Measurements from ENCODE around the gene SLC37A1.

The SLC37A1 gene

DNA sequence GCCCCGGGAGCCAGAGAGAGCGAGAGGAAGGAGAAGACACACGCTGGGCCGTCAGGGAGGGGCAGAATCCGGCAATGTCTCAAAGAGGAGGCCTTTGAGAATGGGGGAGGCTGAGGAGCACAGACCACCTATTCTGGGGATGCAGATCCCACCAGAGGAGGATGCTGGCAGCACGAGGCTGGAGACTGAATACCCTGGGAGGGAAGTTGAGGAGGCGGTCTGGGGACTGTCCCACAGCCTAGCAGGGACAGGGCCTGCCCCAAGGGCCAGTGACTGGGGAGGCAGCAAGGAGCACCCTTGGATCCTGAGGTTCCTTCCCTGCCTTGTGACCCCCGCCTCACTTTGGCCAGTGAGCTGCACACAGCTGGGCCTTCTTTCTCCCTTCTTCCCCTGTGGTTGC is 49.2 kb downstream of the SLC37A1 start:
- DNase-seq (ENCODE audit: low read depth): no peak

DNA sequence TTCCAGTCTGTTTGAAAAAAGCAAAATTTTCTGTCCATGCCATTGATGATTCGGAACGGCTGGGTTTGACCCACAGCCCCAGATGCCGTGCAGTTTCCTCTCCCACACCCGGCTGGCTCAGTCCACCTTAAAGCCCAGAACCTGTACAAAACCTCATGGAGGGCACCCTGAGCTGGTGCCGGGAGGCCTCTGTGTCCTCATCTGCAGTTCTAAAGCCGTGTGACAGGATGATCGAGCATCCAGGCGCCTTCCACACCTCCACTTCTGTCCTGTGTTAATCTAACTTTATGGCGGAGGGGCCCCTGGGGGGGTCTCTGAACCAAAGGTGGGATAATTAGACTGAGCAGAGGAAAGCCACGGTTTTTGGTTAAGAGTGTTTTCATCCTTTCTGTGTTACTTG is 49.6 kb downstream of the SLC37A1 start:
- DNase-seq (ENCODE audit: low read depth): no peak

DNA sequence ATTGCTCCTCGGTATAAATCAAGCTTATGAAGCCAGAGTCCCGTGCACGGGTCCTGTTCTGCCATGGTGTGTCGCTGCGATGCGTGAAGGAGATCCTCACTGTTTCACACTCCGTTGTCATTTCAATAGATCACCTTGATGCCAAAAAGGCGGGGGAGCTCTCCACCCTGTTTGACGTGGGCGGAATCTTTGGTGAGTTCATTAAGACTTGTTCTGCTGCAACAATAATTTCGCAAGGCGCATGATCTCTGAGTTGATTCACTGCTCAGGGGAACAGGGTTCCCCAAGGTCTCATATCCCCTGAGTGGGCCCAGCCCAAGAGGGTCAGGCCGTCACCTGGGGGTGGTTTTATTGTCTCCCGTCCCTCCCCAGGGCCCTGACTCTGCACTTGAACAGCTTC is 50.0 kb downstream of the SLC37A1 start:
- no peak for DNase-seq (ENCODE audit: low read depth)

DNA sequence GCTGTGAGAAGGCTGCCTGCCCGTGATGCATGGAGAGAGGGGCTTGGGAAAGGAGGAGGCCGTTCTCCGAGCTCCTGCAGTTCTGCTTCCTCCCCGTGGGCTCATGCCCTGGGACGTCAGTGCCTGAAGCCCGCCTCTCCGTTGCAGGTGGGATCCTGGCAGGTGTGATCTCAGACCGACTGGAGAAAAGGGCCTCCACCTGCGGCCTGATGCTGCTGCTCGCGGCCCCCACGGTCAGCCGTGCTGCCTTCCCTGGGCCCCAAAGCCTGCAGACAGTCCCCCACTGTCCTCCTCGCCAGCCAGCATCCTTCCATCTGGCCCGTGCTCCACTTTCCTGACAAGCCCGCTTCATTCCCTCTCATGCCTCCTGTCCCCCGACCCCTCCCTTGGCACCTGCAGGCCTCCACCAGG is 50.9 kb downstream of the SLC37A1 start:
- no peak for DNase-seq (ENCODE audit: low read depth)

DNA sequence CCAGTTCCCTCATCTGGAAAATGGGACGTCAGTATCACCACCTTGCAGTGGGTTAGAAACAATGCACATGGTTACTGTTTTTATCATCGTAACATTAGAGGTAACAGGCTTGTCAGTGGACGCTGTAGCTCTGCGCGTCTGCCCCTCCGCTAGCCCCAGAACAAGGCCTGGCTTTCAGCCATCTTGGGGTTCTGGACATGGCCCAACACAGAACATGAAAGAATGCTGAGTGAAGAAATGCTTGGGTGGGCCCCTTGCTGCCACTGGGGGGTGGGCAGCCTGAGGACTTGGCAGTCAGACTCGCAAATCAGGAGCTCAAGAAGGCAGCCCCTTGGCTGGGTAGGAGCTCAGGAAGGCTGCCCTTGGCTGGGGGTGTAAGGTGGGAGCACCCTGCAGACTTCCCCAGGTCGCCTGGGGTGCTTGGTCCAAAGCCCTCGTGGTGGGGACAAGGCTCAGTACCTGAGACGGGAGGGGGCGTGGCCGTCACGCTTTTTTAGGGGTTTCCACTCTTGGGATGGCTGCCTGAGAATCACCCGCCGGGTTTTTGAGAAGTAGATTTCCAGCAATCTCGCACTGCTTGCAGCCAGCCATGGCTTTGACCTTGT is 51.7 kb downstream of the SLC37A1 start:
- DNase-seq (ENCODE audit: low read depth): no peak

DNA sequence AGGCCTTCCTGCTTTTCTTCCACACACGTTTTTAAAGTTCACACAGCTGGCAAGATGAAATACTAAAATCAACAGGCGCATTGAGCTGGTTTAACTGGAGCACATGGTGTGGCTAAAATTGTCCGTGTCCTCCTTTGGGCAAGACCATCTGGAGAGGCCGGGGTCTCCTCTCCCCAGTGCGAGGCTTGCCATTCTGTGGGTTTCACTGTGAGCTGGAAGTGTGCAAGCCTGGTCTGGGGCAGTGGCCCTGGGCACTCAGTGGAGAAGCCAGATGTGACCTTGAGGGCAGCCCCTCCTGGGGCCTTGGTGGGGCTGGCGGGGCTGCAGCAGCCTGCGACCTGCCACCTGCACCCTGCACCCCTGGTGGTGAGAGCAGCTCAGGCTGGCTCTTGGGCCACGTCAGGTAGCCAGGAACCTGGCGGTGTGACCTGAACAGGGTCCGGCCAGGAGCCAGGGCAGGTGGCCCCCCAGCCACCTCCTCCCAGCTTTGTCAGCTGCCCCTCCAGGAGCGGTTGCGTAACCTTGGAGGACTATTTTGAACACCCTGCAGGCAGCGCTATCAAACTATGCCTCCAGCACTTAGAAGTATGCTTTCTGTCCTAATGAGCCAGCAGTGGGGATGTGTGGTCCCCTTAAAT is 52.4 kb downstream of the SLC37A1 start:
- DNase-seq (ENCODE audit: low read depth): no peak

DNA sequence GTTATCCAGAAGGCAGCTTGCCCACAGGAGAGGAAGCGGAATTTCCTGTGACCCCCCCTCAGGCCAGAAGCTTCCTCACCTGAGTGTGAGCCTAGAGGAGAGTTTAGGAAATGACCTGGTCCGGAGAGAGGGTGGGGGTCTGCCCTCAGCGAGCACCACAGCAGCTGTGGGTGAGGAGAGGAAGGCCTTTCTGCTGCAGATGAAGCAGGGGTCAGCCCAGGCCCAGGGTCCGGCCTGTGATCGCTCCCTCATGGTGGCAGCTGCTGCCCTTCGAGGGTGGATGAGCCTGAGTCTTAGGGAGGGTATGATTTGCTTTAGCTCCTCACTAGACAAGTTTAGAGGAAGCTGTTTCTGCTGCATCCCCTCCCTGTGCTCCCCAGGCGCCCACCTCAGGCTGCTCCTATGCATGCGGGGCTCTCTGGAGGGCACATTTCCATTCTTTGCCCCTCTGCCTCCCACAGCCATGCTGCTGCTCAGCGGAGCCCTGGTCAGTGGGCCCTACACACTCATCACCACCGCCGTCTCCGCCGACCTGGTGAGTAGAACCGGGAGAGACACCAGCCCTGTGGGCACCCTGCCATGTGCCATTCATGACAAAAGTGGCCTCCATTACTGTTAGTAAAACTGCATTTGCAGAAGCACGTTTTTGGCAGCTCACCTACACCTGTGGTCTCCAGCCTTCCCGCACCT is 53.0 kb downstream of the SLC37A1 start:
- DNase-seq (ENCODE audit: low read depth): no peak

DNA sequence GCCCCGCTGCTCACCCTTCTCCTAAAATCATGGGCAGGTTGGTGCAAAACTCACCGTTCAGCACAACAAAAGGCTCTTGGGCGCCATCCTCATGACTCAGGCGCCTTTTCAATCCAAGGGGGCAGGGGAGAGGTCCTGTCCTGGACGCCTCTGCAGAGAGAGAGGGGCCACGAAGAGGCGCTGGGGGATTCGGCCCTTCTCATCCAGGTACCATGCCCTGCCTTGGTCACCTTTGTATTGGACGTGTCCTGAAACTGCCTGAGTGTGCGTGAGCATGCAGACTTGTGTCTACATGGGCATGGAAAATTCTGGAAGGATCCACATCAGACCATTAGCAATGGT is 53.5 kb downstream of the SLC37A1 start:
- DNase-seq (ENCODE audit: low read depth): no peak

DNA sequence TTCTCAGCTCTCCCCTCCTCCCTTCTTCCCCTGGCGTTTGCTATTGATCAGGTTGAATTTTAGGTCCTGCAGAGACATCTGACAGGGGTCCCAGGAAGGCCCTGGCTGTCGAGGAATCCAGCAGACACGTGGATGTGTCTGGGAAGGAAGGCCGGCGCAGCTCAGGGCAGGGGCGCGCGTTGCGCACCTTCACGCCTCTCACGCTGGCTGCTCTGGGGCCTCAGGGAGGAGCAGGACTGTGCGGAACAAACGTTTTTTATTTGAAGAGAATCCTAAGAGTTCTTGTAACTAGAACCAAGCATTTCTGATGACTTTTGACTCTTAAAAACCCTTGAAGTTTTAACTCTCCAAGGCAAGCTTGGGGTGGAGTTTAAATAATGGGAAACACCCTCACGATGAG is 54.2 kb downstream of the SLC37A1 start:
- no peak for DNase-seq (ENCODE audit: low read depth)

DNA sequence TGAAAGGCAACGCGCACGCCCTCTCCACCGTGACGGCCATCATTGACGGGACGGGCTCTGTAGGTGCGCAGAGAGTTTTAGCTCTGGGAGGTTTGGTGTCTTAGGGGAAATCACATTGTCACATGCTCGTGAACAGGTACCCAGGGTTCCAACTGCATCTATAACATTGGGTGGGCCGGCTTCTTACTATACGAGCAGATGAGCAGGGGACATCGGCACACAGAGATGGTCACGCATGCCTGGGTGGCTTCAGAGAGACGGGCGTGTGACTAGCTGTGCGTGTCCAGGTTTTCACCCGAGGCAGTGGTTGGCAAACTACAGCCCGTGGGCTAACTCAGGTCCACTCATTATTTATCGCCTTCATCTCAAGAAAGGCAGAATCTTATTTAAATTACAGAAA is 54.7 kb downstream of the SLC37A1 start:
- DNase-seq (ENCODE audit: low read depth): no peak

DNA sequence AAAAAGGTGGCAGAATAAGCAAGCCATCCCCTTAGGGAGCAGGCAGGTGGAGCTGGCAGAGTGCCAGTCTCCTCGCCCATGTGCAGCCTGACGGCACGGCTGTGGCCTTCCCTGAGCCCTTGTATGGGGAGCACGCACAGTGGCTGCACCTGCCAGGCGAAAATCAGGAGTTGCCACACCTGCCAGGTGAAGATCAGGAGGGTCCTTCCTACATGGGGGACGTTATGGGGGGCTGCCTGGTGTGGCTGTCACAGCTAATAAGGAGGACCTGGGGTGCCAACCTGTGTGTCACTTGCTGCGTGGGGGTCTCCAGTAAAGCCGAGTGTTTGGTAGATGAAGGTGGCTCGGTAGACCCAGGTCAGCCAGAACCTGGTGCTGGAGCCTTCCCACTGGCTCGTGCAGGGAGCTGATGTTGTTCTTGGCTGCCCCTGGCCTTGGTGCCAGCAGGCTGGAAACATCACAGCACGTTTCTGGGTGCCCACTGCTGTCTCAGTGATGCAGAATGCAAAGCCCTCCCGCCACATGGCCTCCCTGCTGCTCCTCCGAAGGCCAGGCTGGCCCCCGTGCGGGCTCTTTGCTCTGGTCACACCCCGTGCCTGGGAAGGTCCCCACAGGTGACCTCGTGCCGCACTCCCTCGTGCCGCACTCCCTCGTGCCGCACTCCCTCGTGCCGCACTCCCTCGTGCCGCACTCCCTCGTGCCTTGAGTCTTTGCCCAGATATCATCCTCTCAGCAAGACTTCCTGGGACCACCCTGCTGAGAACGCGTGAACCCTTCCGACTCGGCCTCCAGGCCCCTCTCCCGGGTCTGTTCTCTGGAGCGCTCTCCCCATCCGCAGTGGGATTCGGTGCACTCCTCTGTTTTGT is 55.4 kb downstream of the SLC37A1 start:
- DNase-seq (ENCODE audit: low read depth): no peak

DNA sequence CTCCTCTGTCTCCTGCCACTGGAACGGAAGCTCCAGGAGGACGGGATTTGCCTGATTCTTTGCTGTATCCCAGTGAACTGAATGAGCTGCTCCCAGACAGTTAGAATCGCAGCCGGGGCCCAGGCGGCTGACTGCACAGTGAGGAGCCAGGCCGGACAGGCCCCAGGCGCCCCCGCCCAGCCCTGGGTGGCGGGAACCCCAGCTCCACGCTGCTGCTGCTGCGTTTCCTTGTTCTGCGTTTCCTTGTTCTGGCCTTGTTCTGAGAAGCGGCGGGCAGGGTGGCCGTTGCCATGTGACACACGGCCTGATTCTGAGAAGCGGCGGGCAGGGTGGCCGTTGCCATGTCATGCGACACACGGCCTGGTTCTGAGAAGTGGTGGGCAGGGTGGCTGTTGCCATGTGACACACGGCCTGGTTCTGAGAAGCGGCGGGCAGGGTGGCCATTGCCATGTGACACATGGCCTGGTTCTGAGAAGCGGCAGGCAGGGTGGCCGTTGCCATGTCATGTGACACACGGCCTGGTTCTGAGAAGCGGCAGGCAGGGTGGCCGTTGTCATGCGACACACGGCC is 56.2 kb downstream of the SLC37A1 start:
- DNase-seq (ENCODE audit: low read depth): no peak

DNA sequence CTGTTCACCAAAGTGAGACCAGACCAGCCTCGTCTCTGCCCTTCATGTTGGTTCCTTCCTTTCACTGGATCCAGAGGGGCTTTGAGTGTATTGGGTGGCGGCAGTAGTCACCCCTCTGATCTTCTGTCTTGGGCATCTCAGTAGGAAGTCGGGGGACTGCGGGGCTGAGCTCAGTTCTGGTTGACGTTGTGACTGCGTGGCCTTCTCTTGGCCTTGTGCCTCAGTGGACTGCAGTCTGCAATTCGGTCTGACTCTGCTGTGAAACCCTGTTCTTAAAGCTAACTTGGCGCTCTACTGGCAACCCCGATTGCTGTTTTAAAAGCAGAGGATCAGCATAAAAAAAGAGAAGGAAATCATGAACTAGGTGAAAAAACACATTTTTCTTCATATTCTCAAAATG is 56.7 kb downstream of the SLC37A1 start:
- no peak for DNase-seq (ENCODE audit: low read depth)

DNA sequence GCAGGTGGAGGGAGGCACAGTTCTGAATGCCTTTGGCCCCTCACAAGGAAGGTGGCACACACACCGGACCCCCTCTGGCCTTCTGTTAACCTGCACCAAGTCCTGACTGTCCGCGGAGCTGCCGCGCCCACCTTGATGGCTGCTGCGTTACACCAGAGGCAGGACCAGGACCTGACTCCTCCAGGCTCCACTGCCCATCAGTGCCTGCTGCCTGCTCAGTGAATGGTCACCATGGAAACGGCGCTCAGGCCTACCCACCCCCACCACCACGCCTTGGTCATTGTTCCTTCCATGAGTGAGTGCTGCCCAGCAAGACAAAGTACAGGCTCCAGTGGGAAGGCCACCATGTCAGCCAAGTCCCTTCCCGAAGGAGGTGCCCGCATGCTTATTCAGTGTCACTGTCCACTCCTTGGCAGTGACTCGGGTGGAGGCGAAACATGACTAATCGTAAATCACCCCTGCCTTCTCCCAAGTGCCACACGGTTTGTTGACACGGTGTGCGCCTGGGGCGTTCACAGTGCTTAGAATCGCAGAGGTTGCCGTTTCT is 57.3 kb downstream of the SLC37A1 start:
- DNase-seq (ENCODE audit: low read depth): no peak

DNA sequence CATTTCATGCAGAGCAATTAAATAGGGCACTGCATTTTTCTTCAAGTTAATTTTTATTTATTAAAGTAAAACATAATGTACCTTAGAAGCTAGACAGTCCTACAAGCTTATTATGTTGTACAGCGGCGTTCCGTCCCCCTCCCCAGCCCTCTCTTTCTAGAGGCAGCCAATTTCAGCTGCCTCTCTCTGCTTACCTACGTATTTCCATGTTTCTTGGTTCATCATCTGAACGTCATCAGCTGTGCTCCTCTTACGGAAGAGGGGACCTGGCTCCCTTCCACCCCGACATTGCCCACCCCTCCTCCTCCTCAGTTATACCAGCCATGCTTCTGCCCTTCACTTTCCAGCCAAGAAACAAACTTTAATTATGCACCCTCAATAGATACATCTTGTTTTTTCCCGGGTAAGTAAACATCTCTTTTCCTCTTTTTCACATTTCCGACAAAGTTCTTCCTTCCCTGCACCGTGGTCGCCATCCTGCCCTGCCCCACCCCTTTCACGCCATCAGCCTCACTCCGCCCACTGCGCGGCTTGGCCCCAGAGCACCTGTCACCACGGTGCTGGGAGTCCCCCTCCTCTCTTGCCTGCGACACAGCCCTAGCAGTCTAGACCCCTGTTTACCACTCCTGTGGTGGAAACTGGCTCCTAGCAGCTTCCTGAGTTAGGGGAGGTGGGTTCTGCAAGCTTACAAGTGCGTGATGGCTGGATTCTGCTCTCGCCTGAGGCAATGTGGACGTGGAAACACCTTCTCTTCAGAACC is 57.9 kb downstream of the SLC37A1 start:
- no peak for DNase-seq (ENCODE audit: low read depth)

DNA sequence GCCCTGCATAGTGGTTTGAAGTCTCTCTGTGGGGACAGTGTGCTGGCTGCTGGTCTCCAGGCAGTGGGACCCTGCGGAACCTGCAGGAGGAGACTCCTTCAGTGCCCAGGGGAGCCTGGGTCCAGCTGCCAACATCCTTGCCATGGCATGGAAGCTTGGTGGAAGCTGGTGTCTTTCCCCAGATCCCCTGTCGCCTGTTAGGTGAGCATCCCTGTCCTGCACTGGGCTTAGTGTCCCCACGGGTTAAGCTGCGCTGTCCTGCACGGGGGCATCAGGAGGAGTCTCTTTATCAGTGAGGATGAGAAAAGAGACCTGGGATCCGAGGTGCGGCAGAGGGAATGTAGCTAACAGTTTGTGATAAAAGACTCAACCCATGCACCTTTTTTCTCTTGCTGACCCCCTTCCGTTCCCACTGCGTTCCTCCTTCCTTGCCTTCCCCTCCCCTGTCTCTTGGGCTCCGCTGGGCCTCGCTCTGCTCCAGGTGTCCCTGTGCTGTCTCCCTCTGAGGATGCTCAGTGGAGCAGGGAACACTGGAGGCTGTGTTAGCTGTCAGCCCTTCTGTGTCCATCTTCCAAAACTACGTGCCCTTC is 59.3 kb downstream of the SLC37A1 start:
- DNase-seq (ENCODE audit: low read depth): no peak

DNA sequence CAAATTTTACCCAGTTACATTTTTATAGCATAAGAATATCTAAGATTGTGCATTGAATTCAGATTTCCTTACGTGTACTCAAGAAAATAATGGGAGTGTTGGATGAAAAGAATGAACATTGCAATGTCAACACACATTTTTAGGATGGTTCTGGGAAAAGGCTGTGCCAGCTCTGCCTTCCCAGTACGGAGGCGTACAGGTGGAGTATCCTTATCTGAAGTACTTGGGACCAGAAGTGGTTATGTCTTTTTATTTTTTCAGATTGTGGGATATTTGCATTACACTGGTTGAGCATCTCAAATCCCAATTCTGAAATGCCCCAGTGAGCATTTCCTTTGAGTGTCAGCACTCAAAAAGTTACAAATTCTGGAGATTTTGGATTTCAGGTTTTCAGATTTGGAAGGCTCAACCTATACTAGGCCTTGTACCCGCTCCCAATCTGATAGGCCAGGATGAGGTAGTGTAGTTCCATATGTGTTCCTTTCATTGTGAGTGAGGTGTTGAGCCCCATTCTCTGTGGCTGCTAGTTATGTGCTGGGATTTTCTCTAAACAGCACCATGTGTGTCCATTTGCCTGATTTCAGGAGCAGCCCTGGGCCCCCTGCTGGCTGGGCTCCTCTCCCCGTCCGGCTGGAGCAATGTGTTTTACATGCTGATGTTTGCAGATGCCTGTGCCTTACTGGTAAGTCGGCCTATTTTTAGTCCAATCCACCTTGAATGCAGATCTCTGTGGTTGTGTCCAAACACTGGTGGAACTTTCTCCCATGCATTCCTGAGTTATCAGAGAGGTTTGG is 60.8 kb downstream of the SLC37A1 start:
- DNase-seq (ENCODE audit: low read depth): no peak

DNA sequence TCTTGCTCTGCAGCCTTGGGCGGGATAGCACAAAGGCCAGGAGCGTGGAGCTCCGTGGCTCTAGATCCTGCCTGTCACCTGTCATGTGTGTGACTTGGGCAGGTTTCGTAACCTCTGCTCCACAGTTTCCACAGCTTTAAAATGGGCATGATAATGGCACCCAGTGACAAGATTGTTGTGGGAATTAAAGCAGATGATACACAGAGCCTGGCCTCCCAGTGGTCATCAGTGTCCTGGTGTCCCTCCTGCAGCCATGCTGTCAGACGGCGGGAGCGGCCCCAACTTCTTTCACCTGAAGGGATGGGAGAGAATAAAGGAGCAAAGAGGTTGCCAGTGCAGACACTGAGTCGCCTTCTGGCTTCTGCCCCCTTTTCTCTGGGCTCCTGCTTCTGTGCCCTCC is 61.5 kb downstream of the SLC37A1 start:
- DNase-seq (ENCODE audit: low read depth): no peak

DNA sequence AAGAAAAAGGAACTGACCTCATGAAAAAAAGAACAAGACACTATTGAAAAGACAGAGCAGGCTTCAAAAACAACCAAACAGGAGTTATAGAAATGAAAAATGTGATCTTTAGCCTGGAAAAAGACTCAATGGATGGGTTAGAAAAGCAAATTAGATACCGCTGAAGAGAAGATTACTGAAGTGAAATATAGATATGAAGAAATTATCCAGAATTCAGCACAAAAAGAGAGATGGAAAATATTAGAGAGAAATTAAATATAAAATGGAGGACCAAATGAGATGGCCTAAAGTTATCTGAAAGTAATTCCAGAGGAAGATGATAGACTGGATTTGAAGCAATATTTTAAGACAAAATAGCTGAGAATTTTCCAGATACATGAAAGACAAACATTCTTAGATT is 63.0 kb downstream of the SLC37A1 start:
- DNase-seq (ENCODE audit: low read depth): no peak

DNA sequence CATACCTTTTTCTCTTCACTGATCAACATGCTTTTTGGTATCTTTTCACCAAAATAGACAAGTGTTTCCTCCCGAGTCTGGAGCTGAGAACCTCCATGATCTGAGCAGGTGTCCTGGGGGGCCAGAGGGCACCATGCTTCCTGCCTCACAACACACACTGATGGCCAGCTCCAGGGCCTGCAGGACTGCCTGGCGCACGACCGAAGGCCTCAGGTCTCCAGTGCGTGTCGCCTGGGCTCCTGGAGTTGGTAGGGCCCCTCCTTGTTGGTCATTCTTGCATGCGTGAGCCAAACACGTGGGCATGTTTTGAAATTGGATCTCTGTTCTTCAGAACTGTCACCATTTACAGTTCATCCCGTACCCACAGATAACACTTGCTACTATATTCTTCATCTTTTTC is 64.4 kb downstream of the SLC37A1 start:
- DNase-seq (ENCODE audit: low read depth): no peak
